ENCODE results near the gene CD6.
A peak's percentile ranks its signal among the peaks of the same experiment; 100 is the strongest.
"Not testable (repeated sequence)": the region's sequence is repeated elsewhere in the genome, so short reads cannot be mapped to it uniquely, and the experiment has no call there.

The CD6 gene

DNA sequence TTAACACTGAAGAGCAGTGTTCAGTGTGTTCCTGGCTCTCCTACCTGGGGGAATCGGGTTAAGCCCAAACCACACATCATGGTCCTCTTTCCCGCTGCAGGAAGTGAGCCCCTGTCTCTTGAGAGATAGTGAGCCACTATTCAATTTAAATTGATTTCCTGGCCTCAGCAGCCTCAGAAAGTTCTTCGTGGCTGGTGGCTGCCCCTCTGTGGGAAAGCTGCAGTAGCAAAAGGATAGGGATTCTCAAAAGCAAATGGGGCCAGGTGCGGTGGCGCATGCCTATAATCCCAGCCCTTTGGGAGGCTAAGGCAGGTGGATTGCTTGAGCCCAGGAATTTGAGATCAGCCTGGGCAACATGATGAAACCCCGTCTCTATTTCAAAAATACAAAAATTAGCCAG is 81.7 kb downstream of the CD6 start:
- no peak for DNase-seq (ENCODE audit: low read depth)

DNA sequence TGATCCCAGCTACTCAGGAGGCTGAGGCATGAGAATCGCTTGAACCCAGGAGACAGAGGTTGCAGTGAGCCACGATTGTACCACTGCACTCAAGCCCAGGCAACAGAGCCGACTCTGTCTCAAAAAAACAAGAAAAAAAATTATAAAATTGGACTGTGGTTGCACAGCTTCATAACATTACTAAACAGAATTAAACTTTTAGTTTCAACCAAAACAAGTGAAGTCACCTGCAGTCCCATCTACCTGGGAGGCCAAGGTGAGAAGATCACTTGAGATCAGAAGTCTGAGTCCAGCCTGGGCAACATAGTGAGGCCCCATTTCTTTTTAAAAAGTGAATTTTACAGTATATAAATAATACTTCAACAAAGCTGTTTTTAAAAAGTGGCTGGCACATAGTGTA is 83.0 kb downstream of the CD6 start:
- no peak for DNase-seq (ENCODE audit: low read depth)

DNA sequence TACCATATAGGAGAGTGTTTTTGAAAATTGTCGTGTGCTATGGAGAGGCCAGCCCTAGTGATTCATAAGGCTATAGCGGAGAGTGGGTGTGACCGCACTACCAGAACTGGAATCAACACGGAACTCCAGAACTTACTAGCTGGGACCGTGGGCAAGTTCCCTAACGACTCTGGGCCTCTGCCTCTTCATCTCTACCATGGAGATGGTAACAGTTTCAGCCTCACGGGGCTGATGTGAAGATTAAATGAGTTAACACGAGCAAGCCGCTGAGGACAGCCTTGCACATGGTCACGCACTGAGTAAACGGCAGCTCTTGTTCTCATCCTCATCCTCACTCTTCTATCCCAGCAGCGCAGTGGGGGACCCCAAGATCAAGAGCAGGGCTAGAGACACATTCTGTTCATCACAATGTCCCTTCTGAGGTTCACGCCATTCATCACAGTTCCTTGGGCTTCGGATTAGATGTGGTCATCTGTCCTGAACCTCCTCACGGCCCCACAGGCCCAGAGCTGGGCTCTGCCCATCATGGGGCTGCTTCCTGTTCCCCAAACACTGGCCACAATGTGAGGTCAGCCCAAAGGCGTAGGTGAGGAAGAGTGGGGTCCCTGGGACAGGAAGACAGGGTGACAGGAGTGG is 83.6 kb downstream of the CD6 start:
- no peak for DNase-seq (ENCODE audit: low read depth)

DNA sequence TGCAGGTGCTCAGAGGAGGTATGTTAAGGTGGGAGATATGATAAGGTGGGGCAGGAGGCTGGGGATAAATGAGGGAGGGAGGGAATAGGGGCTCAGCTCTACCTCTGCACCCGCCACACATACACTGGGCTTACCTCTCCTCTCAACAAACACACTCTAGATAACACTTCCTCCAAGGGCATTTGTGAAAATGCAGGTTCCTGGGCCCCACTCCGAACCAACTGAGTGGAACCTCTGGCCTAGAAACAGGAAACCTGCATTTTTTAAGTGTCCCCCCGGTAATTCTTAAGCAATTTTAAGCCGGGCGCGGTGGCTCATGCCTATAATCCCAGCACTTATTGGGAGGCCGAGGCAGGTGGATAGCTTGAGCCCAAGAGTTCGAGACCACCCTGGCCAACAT is 84.3 kb downstream of the CD6 start:
- DNase-seq (ENCODE audit: low read depth) = no peak

DNA sequence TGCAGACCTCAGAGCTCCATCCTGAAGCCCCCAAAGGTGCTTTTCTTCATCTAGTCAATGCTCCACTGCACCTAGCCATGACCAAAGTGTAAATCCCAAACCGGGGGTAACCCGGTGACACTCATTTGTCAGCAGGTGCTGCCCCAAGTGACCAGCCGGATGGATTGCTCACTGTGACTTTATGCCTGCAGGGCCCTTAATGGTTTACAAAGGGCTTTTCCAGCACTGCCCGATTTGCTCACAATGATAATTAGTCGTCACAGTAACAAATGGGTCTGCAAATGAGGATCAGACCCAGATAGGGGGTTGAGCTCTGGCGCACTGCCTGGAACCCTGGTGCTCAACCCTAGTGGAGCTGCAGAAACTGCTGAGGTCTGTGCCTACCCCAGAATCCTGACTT is 85.1 kb downstream of the CD6 start:
- DNase-seq (ENCODE audit: low read depth) = no peak

DNA sequence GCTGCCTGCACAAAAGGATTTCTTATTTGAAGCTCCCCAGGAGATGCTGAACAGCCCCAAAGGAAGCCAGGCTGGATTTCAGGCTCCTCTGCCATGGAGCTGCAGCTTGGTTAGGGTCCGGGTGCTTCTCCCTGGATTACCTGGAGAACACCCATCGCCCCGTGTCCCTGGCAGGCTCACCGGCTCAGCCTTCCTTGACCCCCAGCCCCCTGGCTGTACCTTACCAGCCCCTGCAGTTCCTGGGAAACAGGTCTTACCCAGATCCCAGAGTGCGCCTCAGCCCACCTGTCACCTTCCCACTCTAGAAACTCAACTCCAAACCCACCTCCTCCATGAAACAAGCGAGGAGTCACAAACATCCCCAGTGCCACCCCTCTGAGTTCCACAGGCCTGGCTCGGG is 85.5 kb downstream of the CD6 start:
- no peak for DNase-seq (ENCODE audit: low read depth)

DNA sequence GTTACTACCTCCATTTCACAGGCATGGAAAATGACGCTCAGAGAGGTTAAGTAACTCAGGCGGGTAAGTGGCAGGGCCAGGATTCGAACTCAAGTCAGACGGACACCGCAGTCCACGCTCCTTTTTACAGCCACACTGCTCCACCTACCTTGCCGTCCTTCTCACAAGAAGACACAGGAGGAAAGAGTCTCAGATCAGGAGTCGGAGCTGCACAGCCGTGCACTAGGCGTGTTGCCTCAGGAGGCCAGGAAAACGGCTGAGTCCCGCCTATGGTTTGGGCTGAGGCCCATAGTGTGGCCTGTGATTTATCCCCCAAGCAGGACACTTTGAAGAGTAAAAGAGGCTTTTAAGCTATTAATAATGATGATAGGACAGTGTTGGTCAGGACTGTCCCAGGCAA is 86.1 kb downstream of the CD6 start:
- no peak for DNase-seq (ENCODE audit: low read depth)

DNA sequence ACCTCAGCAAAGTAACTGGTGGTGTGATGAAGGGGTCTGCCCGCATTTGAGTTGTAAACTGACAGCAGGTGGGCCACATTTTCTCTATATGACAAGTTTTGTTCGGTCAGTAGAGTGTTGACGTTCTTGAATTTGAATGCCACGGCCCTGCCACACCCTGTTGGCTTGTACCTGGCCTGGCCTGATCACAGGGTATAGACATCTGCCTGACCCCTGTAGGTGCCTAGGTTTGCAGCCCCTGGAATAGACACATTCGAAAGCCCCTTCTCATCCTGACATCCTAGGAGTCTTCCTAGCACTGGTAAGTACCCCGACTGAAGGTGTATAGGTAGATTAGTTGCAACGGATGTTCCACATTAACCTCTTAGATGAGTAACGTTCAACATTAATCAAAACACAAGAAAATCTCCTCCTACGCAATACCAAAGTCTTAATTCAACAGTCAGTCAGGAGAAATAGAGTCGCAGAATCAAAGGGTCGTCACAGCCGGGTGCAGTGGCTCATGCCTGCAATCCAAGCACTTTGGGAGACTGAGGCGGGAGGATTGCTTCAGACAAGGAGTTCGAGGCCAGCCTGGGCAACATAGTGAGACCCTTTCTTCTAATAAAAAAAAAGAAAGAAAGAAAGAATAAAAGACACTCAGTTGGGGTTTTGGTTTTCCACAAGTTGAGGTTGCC is 87.2 kb downstream of the CD6 start:
- DNase-seq (ENCODE audit: low read depth) = no peak

DNA sequence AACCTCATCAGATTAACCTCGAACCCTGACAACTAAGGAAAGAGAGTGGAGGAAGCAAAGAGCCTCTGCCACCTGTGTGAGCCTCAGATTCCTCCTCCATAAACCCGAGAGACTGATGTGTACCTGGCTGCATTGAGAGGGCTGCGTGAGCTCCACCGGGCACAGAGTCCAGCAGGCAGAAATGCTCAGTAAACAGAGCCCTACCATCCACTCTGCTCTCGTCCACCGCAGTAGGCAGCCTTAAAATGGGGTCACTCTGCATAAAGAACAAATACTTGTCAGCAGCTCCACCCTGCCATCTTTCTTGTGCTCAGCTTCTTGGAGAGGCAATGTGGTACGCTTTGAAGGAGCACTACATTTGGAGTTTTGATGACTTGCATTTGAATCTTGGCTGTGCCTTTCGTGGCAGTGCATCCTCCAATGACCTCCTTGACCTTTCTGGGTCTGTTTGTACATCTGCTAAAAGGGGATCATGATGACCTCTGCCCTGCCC is 87.8 kb downstream of the CD6 start:
- no peak for DNase-seq (ENCODE audit: low read depth)

DNA sequence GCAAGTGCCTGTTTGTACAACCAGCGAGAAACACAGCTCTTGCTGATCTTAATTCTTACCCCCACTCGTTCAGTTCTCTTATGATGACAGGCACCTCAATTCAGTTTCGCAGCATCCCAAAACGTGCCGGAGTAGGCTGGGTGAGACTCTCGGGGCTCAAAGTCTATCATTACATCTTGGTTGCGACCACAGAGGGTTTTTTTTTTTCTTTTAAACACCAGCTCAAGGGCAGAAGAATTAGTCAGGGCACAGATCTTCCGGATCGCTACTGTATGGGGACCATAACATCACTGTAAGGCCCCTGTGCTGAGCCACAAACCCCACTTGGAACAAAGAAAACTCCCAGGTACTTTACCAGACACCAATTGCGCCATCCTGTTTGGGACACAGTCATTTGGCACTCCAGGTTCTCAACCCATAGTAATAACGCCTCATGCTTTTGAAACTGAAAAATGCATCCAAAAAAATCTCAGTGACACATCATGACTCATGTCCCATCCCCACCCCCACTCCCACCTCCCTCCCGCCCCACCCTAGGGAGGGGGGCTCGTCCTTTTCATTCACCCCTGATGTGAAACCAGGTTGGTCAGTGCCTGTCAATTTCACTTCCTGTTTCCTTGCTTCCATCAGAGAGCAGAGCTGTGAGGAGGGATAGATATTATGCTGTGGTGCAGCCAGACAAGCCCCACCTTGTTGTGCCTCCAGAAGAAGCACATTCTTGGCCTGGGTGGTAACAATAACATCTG is 89.8 kb downstream of the CD6 start:
- DNase-seq (ENCODE audit: low read depth) = peak; percentile 64

DNA sequence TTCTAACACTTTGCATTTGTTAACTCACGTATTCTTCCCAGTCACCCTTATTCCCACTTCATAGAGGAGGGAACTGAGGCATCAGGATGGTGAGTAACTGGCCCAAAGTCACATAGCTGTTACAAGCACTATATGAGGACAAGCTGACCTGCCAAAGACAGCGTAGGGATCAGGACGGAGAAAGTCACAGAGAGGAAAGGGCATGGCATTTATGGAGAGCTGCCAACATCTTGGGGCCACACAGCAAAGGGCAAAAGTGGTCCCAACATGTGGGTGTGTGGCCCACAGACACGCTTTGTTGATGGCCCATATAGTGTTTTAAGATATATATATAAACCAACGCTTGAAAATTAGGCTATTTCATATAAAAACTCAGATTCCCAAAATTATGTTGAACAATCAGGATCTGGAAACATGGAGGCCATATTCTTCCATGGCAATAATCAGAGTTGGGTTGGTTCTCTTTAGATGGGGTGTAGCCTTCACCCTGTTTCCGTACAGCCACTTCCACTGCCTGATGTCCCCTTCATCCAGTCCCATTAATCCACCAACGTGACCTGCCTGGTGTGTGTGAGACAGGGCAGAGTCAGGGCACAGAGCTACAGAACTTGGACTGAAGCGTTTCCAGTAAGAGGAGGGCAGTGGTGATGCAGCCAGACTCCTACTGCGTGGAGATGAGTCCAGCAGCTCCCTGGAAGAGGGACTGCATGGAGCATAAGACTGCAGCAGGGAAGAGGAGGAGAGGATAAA is 90.9 kb downstream of the CD6 start:
- no peak for DNase-seq (ENCODE audit: low read depth)

DNA sequence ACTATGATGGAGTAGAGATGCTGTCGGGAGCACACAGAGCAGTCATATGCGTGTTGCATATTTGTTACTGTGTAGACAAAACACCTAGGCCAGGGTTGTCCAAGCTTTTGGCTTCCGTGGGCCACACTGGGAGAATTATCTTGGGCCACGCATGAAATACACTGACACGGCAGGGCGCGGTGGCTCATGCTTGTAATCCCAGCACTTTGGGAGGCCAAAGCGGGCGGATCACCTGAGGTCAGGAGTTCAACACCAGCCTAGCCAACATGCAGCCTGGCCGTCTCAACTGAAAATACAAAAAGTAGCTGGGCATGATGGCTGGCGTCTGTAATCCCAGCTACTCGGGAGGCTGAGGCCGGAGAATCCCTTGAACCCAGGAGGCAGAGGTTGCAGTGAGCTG is 93.8 kb downstream of the CD6 start:
- DNase-seq (ENCODE audit: low read depth) = not testable (repeated sequence)

DNA sequence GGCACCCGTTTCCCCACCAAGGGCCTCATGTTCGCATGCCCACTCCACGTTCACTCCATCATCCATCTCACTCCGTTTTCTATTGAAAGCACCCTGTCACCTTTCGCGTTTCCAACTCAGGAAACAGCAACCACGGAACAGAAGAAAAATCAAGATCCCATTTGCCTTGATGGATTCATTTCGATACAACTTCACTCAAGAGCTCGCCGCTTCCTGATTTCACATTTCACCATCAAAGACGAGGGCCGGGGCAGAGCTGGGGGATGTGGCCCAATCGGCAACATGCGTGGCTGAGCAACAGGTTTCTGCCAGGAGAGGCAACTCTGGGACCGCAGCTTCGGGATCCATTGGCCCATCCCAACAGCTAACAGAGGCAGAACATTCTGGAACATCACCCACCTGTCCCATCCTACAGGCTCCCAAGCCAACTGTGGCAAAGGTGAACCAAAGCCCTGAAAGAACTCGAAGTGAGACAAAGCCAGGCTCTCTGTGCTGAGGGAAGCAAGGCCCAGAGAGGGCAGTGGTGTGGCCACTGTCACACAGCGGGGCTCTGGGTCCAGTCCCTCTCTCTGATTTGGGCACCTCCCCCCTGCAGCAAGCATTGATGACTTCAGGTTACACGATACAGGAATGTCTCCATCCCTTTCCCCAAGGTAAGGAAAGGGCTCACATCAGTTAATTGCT is 94.6 kb downstream of the CD6 start:
- DNase-seq (ENCODE audit: low read depth) = no peak

DNA sequence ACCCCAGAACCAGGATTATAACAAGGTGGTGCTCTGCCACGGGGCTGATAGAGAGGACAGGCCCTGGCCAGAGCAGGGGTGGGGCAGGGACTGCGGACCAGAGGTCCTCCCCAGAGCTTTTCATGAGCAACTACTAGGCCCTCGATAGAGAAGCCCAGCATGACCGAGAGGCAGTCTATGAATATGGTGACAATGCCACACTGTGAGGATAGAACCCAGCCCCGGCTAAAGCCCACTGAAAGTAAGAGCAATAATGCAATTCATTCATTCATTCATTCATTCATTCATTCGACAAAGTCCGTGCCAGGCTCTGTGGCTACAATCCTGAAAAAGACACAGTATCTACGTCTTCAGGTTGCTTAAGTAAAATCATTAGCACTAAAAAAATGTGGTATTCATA is 95.2 kb downstream of the CD6 start:
- DNase-seq (ENCODE audit: low read depth) = no peak

DNA sequence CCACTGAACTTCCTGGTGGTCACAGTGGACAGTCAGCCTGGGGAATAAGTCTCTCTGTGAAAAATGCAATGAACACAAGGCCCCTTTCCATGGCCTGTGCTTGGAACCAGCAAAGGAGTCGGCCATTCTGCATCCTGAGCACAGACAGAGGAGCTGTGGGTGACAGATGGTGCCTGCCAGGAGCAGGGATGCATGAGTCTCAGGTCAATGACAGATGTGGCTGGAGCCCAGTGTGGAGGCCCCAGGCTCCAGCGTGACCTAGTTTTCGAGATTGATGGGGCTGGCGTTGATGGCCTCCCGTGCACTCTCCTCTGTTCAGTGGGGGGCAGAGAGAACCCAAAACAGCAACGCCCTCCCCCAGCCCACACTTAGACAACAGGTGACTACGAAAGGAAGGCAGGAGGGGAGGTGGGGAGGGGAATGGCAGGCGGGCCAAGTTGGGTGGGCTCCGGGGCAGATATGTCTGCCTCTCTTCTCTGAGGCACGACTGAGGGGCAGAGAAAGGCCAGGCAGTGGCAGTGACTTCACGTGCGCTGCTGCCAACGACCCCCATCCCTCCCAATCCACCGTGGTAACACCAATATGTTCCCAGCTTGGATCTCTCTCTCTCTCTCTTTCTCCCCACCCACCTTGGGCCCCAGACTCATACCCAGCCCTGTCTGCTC is 96.4 kb downstream of the CD6 start:
- no peak for DNase-seq (ENCODE audit: low read depth)

DNA sequence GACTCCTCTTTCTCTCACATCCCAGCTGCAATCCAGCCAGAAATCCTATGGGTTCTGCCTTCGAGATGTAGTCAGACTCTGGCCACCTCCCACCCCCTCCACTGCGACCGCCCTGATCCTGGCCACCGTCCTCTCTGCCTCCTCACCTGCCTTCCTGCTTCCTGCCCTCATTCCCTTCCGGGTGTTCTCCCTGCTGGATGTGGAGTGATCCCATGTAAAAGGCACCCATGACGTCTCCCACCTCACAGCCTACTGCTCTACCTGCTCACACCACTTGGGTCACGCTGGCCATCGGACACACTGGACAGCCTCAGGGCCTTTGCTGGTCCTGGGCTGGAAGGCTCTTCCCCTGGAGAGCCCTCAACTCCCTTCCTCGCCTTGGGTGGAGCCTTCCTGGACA is 97.1 kb downstream of the CD6 start:
- DNase-seq (ENCODE audit: low read depth) = no peak

DNA sequence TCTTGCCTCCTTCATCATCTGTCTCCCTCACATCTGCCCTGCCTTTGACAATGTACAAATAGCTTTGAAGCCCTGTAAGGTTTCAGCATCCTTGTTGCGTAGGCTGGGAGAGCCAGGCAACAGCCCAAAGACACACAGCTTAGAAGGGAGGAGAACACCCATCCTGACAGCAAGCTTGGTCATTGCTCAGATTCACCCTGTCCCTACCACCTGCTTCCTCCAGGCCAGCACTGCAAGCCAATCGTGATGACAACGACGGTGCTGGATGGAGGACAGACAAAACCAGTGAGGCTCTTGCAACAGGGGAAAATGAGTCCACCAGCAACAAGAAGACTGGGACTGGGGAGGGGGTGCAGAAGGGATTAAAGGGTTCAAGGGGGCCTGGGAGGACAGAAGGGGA is 97.9 kb downstream of the CD6 start:
- DNase-seq (ENCODE audit: low read depth) = no peak

All from stimulated activated CD8-positive, alpha-beta memory T cell treated with anti-CD3 and anti-CD28 coated beads, Interleukin-7, amount 100 ng/mL, for 24 hours (primary cell).